IMR-90 (cell line): ENCODE results near the gene CDH23. TPM values are rescaled to one million over a fixed set of nuclear protein-coding genes. Genes with fewer than 3 reads are reported as not detected.

Experiments
- ATAC-seq: fragments of 200-7000 bp; cut with Tn5 transposase; 2 replicates; pipeline ENCODE4 v1.9.1; 2020; ENCODE audit warnings: low read depth, mild to moderate bottlenecking, moderate library complexity
- BruUV-seq: library from RNA; stranded (reverse); fragments of 400-500 nt; replicated peaks from 2 replicates; lab custom pipeline; 2021; lab: Mats Ljungman, UMichigan
- CTCF ChIA-PET: fragments of 300-600 bp; formaldehyde crosslinking; extraction: SDS; loops from one replicate; lab custom pipeline; 2021; ENCODE audit warnings: antibody characterized with exemption; lab: Yijun Ruan, JAX
- POLR2A ChIA-PET: fragments of 300-600 bp; sonication (Branson Sonifier 250); formaldehyde crosslinking; loops from one replicate; lab custom pipeline; 2022; ENCODE audit warnings: antibody characterized with exemption; ENCODE audit not compliant: unreplicated experiment; lab: Charles Lee
- DNase-seq: peaks from one replicate; pipeline ENCODE4 v3.0.0; 2013
- H2AFZ ChIP-seq: replicated peaks from 2 replicates; pipeline ENCODE3; 2013; ENCODE audit warnings: low read length, mild to moderate bottlenecking; ENCODE audit not compliant: poor library complexity
- H2AK5ac ChIP-seq: 2 replicates; pipeline ENCODE4 v1.6.1; 2013; ENCODE audit warnings: low read depth, low read length, inconsistent platforms
- H2AK9ac ChIP-seq: replicated peaks from 2 replicates; pipeline ENCODE3; 2013; ENCODE audit warnings: mild to moderate bottlenecking, low read depth, low read length, moderate library complexity; ENCODE audit not compliant: poor library complexity
- H2BK120ac ChIP-seq: 2 replicates; pipeline ENCODE4 v1.6.1; 2013; ENCODE audit warnings: low read depth, low read length, inconsistent platforms
- H2BK15ac ChIP-seq: 3 replicates; pipeline ENCODE4 v1.6.1; 2013; ENCODE audit warnings: low read depth, low read length, inconsistent platforms
- H2BK20ac ChIP-seq: 2 replicates; pipeline ENCODE4 v1.6.1; 2013; ENCODE audit warnings: low read depth, mild to moderate bottlenecking, inconsistent platforms, low read length, moderate library complexity
- H2BK5ac ChIP-seq: 2 replicates; pipeline ENCODE4 v1.6.1; 2013; ENCODE audit warnings: mild to moderate bottlenecking, low read depth, low read length, inconsistent platforms; ENCODE audit not compliant: poor library complexity, severe bottlenecking
- H3K14ac ChIP-seq: replicated peaks from 2 replicates; pipeline ENCODE4 v1.6.1; 2013; ENCODE audit warnings: low read depth, low read length, inconsistent platforms
- H3K18ac ChIP-seq: 2 replicates; pipeline ENCODE4 v1.6.1; 2013; ENCODE audit warnings: low read depth, low read length, control low read depth
- H3K23ac ChIP-seq: 2 replicates; pipeline ENCODE4 v1.6.1; 2013; ENCODE audit warnings: low read depth, low read length, inconsistent platforms
- H3K27ac ChIP-seq: 2 replicates; pipeline ENCODE4 v1.5.1; 2013; ENCODE audit warnings: mild to moderate bottlenecking, control low read depth, low read length; ENCODE audit not compliant: insufficient read depth
- H3K27me3 ChIP-seq: 2 replicates; pipeline ENCODE4 v1.6.1; 2013; ENCODE audit warnings: low read length; ENCODE audit not compliant: control insufficient read depth, insufficient read depth
- H3K36me3 ChIP-seq: 2 replicates; pipeline ENCODE4 v1.6.1; 2013; ENCODE audit warnings: low read length, mixed read lengths; ENCODE audit not compliant: control insufficient read depth, insufficient read depth
- H3K4ac ChIP-seq: 2 replicates; pipeline ENCODE4 v1.6.1; 2013; ENCODE audit warnings: low read depth, low read length, inconsistent platforms
- H3K4me1 ChIP-seq: 2 replicates; pipeline ENCODE4 v1.6.1; 2013; ENCODE audit warnings: low read length, mixed read lengths; ENCODE audit not compliant: control insufficient read depth, insufficient read depth
- H3K4me2 ChIP-seq: 2 replicates; pipeline ENCODE4 v1.6.1; 2013; ENCODE audit warnings: low read depth, mild to moderate bottlenecking, control low read depth, low read length, moderate library complexity
- H3K4me3 ChIP-seq: 2 replicates; pipeline ENCODE4 v1.5.1; 2013; ENCODE audit warnings: low read depth, mild to moderate bottlenecking, control low read depth, low read length, moderate library complexity; ENCODE audit not compliant: insufficient read depth
- H3K56ac ChIP-seq: 2 replicates; pipeline ENCODE4 v1.6.1; 2013; ENCODE audit warnings: low read length, inconsistent platforms; ENCODE audit not compliant: insufficient read depth; ENCODE audit errors: extremely low read depth
- H3K79me1 ChIP-seq, 2 experiments: 2 replicates each; pipeline ENCODE4 v1.6.1; 2013; ENCODE audit warnings: low read length in 2 of 2, inconsistent platforms in 1 of 2, low read depth in 1 of 2
- H3K9ac ChIP-seq: 2 replicates; pipeline ENCODE4 v1.6.1; 2013; ENCODE audit warnings: low read depth, low read length, control low read depth
- H3K9me1 ChIP-seq: 2 replicates; pipeline ENCODE4 v1.6.1; 2013; ENCODE audit warnings: low read length, inconsistent platforms; ENCODE audit not compliant: insufficient read depth
- H3K9me3 ChIP-seq: 2 replicates; pipeline ENCODE4 v1.6.1; 2013; ENCODE audit warnings: low read length; ENCODE audit not compliant: control insufficient read depth, insufficient read depth
- H4K20me1 ChIP-seq: 2 replicates; pipeline ENCODE4 v1.6.1; 2013; ENCODE audit warnings: low read length, inconsistent platforms; ENCODE audit not compliant: insufficient read depth
- H4K5ac ChIP-seq: 2 replicates; pipeline ENCODE4 v1.6.1; 2013; ENCODE audit warnings: mild to moderate bottlenecking, low read depth, low read length, control low read depth
- H4K8ac ChIP-seq, 2 experiments: 2 replicates each; pipeline ENCODE4 v1.6.1; 2013; ENCODE audit warnings: low read depth in 2 of 2, low read length in 2 of 2, control low read depth in 1 of 2, inconsistent platforms in 1 of 2
- H4K91ac ChIP-seq: 2 replicates; pipeline ENCODE4 v1.6.1; 2013; ENCODE audit warnings: low read depth, low read length, inconsistent platforms; ENCODE audit not compliant: insufficient read depth
- BHLHE40 ChIP-seq: fragments of 150-350 bp; IDR thresholded peaks from 2 replicates; pipeline ENCODE4 v1.6.1; 2016; ENCODE audit warnings: mild to moderate bottlenecking, low read depth, low read length
- CEBPB ChIP-seq: IDR thresholded peaks from 2 replicates; pipeline ENCODE4 v1.6.1; 2012; ENCODE audit warnings: low read depth, low read length, improper control_type of control experiment
- CHD1 ChIP-seq: IDR thresholded peaks from 2 replicates; pipeline ENCODE4 v1.6.1; 2012; ENCODE audit warnings: low read depth, low read length, improper control_type of control experiment
- FOS ChIP-seq: fragments of 150-350 bp; IDR thresholded peaks from 2 replicates; pipeline ENCODE4 v1.6.1; 2016; ENCODE audit warnings: low read depth, low read length
- MAZ ChIP-seq: IDR thresholded peaks from 2 replicates; pipeline ENCODE4 v1.6.1; 2012; ENCODE audit warnings: low read depth, mild to moderate bottlenecking, low read length, improper control_type of control experiment, moderate library complexity, borderline replicate concordance
- MXI1 ChIP-seq: IDR thresholded peaks from 2 replicates; pipeline ENCODE4 v1.6.1; 2012; ENCODE audit warnings: low read depth, mild to moderate bottlenecking, low read length, moderate library complexity, borderline replicate concordance
- NFE2L2 ChIP-seq: fragments of 150-350 bp; IDR thresholded peaks from 2 replicates; pipeline ENCODE4 v1.6.1; 2016; ENCODE audit warnings: low read depth, mild to moderate bottlenecking, low read length
- POLR2A ChIP-seq: IDR thresholded peaks from 2 replicates; pipeline ENCODE4 v1.6.1; 2012; ENCODE audit warnings: mild to moderate bottlenecking, low read depth, low read length
- RFX5 ChIP-seq: IDR thresholded peaks from 2 replicates; pipeline ENCODE4 v1.8.0; 2012; ENCODE audit warnings: low read depth, mild to moderate bottlenecking, low read length, moderate library complexity
- SMC3 ChIP-seq: fragments of 150-350 bp; IDR thresholded peaks from 2 replicates; pipeline ENCODE4 v1.6.1; 2016; ENCODE audit warnings: low read depth, mild to moderate bottlenecking, antibody characterized with exemption, low read length, moderate library complexity
- WGBS, 2 experiments: methylation state at CpG; one replicate each; pipeline versions ENCODE4 v1.1.5 to v1.1.7; 2013; ENCODE audit warnings: missing lambda C conversion rate in 2 of 2; ENCODE audit not compliant: insufficient read length in 1 of 2; ENCODE audit errors: extremely low coverage in 2 of 2; 5-methylcytosine and 5-hydroxymethylcytosine counted together
- dilution Hi-C: fragments of 300-500 bp; cut with HindIII; formaldehyde crosslinking; loops from one replicate; pipeline ENCODE4 v1.14.3; 2018; ENCODE audit warnings: low sequenced_read_pairs; ENCODE audit not compliant: unreplicated experiment
- in situ Hi-C: fragments of 300-500 bp; cut with MboI; formaldehyde crosslinking; loops from 3 replicates; pipeline ENCODE4 v1.14.3; 2019; ENCODE audit warnings: low sequenced_read_pairs, inconsistent platforms, mixed read lengths
- intact Hi-C: fragments of 100-400 bp; cut with micrococcal nuclease; formaldehyde crosslinking; loops from 2 replicates; pipeline ENCODE4 v1.10.0; 2022
- polyA plus RNA-seq, 3 experiments: library from polyadenylated mRNA; depleted of rRNA; stranded (reverse); fragments of >200 nt; gene quantifications; 2 replicates each; pipeline ENCODE4 v1.2.3, GENCODE V29; 2012; ENCODE audit warnings: low replicate concordance in 1 of 3
- total RNA-seq: library from RNA; depleted of rRNA; stranded (reverse); fragments of >200 nt; gene quantifications from 2 replicates; pipeline ENCODE4 v1.2.3, GENCODE V29; 2012
- TF ChIP-seq, protein P1 (sequence below): conservative IDR thresholded peaks from 2 replicates; pipeline ENCODE4 v1.5.1; 2012; ENCODE audit warnings: mild to moderate bottlenecking, low read depth, low read length, improper control_type of control experiment
- TF ChIP-seq, protein P2 (sequence below): fragments of 150-350 bp; IDR thresholded peaks from 2 replicates; pipeline ENCODE4 v1.6.1; 2017; ENCODE audit warnings: mild to moderate bottlenecking, antibody characterized with exemption, low read length, low read depth
- TF ChIP-seq, protein P3 (sequence below): fragments of 150-350 bp; IDR thresholded peaks from 2 replicates; pipeline ENCODE4 v1.6.1; 2016; ENCODE audit warnings: low read depth, mild to moderate bottlenecking, low read length, moderate library complexity, borderline replicate concordance

CDH23 gene
- total and polyA plus RNA-seq, 2 of the 4 experiments (the other 2 are of a cell fraction), result under 0.01 to 0.03 TPM

DNA sequence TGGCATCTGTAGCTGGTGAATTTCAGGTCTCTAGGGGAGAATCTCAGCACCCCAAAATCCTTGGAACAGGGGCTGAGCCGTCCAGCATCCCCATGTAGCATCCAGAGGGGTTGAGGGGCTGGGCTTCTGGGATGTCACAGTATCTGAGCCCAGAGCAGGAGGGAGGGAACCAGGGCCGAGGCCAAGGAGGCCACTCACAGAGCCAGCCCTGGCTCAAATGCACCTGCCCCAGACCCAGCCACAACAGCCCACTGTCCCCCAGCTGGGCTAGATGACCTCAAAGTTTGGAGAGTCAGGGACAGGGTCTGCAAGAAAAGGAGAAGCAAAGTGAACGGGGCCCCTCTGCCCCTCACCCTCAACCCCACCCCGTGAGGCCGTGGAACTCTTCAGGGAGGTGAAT is 354.3 kb downstream of the CDH23 start:
- CTCF ChIA-PET, result no interaction called here
- Histone ChIP-seq H3K23ac (no peak overlapping the region), H4K20me1 (no peaks in the 10 kb centered on the region), H3K4ac (no peak overlapping the region), H4K5ac (no peak overlapping the region), H3K9ac (no peak overlapping the region), H3K56ac (no peak overlapping the region), H2AK5ac (no peak overlapping the region), H2BK120ac (no peak overlapping the region), H3K9me1 (0 out of 2 replicates have a peak, but pooled peaks cover 5% of the 10 kb centered on the region), H3K18ac (no peak overlapping the region), H2BK15ac (no peak overlapping the region), H2AK9ac (no peak overlapping the region), H3K4me1 (peaks cover 1% of the 10 kb centered on the region; the same call in 1 of the 2 replicates), H3K36me3 (peaks cover 10% of the 10 kb centered on the region; the same call in 1 of the 2 replicates), H3K4me2 (no peak overlapping the region), H3K79me1 (no peaks in the 10 kb centered on the region), H3K4me3 (no peak overlapping the region), H3K14ac (no peak overlapping the region), H3K27ac (no peak overlapping the region), H2BK20ac (no peak overlapping the region), H4K91ac (no peak overlapping the region), H3K27me3 (peaks cover 5% of the 10 kb centered on the region), H2BK5ac (no peak overlapping the region), H3K9me3 (no peaks in the 10 kb centered on the region), H4K8ac (no peak overlapping the region), H2AFZ (no peak overlapping the region)
- no CpG with 5 or more reads among the region's 5 CpGs for whole genome bisulfite sequencing, 2 experiments
- ATAC-seq (no peak), DNase-seq (no peak)
- TF ChIP-seq FOS (no peak), MXI1 (no peak), BHLHE40 (no peak), SMC3 (no peak), POLR2A (no peak), CEBPB (no peak), NFE2L2 (no peak), RFX5 (no peak), MAZ (no peak), CHD1 (no peak)
- TF ChIP-seq, protein P1, sequence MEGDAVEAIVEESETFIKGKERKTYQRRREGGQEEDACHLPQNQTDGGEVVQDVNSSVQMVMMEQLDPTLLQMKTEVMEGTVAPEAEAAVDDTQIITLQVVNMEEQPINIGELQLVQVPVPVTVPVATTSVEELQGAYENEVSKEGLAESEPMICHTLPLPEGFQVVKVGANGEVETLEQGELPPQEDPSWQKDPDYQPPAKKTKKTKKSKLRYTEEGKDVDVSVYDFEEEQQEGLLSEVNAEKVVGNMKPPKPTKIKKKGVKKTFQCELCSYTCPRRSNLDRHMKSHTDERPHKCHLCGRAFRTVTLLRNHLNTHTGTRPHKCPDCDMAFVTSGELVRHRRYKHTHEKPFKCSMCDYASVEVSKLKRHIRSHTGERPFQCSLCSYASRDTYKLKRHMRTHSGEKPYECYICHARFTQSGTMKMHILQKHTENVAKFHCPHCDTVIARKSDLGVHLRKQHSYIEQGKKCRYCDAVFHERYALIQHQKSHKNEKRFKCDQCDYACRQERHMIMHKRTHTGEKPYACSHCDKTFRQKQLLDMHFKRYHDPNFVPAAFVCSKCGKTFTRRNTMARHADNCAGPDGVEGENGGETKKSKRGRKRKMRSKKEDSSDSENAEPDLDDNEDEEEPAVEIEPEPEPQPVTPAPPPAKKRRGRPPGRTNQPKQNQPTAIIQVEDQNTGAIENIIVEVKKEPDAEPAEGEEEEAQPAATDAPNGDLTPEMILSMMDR, result no peak
- TF ChIP-seq, protein P2, sequence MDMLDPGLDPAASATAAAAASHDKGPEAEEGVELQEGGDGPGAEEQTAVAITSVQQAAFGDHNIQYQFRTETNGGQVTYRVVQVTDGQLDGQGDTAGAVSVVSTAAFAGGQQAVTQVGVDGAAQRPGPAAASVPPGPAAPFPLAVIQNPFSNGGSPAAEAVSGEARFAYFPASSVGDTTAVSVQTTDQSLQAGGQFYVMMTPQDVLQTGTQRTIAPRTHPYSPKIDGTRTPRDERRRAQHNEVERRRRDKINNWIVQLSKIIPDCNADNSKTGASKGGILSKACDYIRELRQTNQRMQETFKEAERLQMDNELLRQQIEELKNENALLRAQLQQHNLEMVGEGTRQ, result no peak
- TF ChIP-seq, protein P3, sequence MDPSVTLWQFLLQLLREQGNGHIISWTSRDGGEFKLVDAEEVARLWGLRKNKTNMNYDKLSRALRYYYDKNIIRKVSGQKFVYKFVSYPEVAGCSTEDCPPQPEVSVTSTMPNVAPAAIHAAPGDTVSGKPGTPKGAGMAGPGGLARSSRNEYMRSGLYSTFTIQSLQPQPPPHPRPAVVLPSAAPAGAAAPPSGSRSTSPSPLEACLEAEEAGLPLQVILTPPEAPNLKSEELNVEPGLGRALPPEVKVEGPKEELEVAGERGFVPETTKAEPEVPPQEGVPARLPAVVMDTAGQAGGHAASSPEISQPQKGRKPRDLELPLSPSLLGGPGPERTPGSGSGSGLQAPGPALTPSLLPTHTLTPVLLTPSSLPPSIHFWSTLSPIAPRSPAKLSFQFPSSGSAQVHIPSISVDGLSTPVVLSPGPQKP, result no peak
- dilution Hi-C loops, result no loop called here
- POLR2A ChIA-PET, result no interaction called here
- no TSS peak for BruUV-seq
- in situ Hi-C loops, result no loop called here
- intact Hi-C loops, result no loop called here
